Gastrocnemius medialis (tissue), 4 donors: ENCODE results near the gene FBXL13.
"Not testable (repeated sequence)": the region's sequence is repeated elsewhere in the genome, so short reads cannot be mapped to it uniquely, and the experiment has no call there.

Experiments
- POLR2A ChIP-seq, 2 donors: fragments of 450-650 bp; IDR thresholded peaks; one replicate each; pipeline ENCODE4 v1.6.1; 2017; ENCODE audit warnings: antibody characterized with exemption in 2 of 2, mild to moderate bottlenecking in 2 of 2, moderate library complexity in 2 of 2
- TF ChIP-seq, protein P1 (sequence below), 5 experiments: fragments of 450-650 bp in 3 of 5; fragments of 200-600 bp in 2 of 5; sonication (generic) in 2 of 5; IDR thresholded peaks in 4 of 5; conservative IDR thresholded peaks in 1 of 5; 1 replicate in 4 of 5; 2 replicates in 1 of 5; pipeline ENCODE4 v1.5.1; 2016 to 2019; ENCODE audit warnings: antibody characterized with exemption in 5 of 5, mild to moderate bottlenecking in 3 of 5, moderate library complexity in 3 of 5

DNA sequence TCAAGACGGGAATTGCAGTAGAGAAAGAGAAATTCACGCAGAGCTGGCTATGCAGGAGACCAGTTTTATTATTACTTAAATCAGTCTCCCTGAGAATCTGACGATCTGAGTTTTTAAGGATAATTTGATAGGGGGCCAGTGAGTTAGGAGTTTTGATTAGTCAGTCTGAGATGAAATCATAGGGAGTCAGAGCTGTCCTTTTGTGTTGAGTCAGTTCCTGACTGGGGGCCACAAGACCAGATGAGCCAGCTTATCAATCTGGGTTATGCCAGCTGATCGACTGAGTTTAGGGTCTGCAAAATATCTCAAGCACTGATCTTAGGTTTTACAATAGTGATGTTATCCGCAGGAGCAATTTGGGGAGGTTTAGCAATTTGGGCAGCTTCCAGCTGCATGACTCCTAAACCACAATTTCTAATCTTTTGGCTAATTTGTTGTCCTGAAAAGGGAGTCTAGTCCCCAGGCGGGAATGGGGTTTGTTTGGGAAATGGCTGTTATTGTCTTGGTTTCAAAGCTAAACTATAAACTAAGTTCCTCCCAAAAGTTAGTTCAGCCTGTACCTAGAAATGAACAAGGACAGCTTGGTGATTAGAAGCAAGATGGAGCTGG is 278.5 kb downstream of the FBXL13 start:
- TF ChIP-seq, protein P1, sequence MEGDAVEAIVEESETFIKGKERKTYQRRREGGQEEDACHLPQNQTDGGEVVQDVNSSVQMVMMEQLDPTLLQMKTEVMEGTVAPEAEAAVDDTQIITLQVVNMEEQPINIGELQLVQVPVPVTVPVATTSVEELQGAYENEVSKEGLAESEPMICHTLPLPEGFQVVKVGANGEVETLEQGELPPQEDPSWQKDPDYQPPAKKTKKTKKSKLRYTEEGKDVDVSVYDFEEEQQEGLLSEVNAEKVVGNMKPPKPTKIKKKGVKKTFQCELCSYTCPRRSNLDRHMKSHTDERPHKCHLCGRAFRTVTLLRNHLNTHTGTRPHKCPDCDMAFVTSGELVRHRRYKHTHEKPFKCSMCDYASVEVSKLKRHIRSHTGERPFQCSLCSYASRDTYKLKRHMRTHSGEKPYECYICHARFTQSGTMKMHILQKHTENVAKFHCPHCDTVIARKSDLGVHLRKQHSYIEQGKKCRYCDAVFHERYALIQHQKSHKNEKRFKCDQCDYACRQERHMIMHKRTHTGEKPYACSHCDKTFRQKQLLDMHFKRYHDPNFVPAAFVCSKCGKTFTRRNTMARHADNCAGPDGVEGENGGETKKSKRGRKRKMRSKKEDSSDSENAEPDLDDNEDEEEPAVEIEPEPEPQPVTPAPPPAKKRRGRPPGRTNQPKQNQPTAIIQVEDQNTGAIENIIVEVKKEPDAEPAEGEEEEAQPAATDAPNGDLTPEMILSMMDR (IDR thresholded peaks at IDR 0.05 in 4 of 5, conservative IDR thresholded peaks at IDR 0.05 in 1 of 5) = not testable (repeated sequence)
- not testable (repeated sequence) for TF ChIP-seq POLR2A (IDR thresholded peaks at IDR 0.05)
